Brain pericyte (primary cell): Measurements from ENCODE around the gene PXDC1.

Experiments
- DNase-seq: peaks from one replicate; pipeline ENCODE4 v3.0.0-alpha.2; 2012; ENCODE audit warnings: low read depth, low spot score

PXDC1 gene

DNA sequence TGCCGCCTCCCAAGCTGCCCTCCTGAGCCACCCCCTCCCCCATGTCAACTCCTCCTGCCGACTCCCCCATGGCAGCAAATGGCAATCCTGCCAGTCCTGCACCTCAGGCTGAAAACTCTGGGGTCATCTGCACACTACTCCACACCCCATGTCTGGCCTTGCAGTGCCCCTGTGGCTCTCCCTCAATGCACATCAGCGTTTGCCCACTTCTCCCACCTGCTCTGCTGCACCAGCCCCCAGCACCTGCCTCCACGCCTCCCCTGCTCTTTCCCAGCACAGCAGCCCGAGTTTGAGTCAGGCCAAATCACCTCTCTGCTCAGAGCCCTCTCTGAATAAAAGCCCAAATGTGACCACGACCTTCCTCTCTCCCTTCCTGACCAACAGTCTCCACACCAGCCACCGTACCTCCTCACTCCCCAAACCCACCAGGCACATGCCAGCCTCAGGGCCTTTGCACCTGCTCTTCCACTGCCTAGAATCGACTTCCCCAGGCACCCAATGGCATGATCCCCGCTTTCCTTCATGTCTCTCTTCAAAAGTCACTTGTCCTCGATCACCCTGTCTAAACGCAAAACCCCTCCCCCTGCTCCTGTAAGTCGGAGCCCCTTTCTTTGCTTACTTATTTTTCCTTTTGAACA lies 4.3 kb downstream of the PXDC1 start:
- DNase-seq = no peak

DNA sequence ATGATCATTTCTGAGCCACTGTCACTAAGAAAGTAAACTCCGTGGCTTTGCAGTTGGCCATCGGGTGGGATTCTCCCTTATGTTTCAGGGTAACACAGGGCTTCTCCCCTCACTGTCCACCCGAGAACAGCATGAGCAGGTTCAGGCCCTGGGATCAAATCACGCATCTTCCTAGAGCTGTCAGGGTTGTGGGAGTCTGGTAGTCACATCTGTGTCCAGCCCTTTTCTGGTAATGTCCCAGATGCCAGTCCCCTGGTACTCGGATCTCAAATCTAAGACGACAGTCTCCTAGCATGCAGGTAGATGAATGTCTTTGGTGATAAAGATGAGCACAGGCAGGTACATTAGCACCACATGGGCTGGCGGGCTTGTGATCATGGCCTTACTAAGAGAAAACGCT lies 4.8 kb downstream of the PXDC1 start:
- DNase-seq = no peak

- no peak for DNase-seq
These were observed 5.3 kb downstream of the PXDC1 start for GRCh38 chr6:3746119-3746691.

DNA sequence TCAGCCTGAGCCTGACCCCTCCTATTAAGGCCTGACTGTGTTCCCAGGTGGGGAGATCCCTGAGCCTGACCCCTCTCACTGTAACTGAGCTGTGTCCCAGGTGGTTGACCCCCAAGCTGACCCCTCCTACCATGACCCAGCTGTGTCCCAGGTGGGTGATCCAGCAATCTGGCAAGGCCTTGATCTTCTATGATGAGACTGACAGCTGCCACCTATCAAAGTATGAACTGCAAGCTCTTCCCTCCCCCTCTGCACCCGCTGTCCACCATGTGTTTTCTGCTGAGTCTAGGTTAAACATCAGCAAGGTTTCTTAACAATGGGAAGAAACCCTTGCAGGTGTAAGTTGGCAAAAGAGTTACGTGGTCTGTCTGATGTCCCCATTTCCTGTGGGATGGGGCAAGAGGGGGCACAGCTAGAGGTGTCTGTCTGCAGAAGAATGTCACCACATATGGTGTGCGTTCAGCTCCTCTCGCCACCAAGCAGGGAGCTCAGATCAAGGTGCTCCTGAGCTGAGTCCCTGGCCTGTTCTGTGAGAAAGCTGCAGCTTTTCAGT lies 5.9 kb downstream of the PXDC1 start:
- no peak for DNase-seq

- no peak for DNase-seq
These were observed 6.5 kb downstream of the PXDC1 start for GRCh38 chr6:3744901-3745470.

DNA sequence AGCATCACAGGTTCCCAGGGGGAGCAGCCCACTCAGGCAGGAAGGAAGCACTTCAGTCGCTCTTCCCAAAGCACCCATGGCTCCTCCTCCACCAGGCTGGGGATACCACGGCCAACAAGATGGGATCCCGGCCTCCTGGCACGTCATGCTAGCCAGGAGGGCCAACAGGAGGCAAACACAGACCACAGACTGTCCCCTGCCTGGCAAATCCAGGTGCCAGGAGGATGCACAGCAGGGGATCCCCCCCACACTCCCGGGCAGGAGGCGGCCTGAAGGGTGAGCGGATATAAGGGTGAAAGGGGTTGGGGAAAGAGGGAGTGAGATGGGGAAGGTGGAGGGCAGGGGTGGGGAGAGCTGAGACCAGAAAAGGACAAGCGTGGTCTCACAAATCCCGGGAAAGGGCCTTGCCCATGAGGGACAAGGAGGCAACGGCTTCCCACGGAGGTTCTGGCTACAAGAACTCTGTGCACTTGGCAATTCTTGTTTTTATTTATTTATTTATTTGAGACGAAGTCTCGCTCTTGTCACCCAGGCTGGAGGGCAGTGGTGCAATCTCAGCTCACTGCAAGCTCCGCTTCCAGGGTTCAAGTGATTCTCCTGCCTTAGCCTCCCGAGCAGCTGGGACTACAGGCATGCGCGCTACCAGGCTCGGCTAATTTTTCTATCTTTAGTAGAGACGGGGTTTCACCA lies 7.2 kb downstream of the PXDC1 start:
- DNase-seq = no peak

GRCh38 chr6:3743541-3743940 lies 8.0 kb downstream of the PXDC1 start:
- no peak for DNase-seq

- DNase-seq = no peak
These were observed 8.8 kb downstream of the PXDC1 start for GRCh38 chr6:3742426-3743344.

- no peak for DNase-seq
These were observed 9.5 kb downstream of the PXDC1 start for GRCh38 chr6:3742076-3742425.

GRCh38 chr6:3741477-3741871 lies 10.0 kb downstream of the PXDC1 start:
- DNase-seq = no peak

DNA sequence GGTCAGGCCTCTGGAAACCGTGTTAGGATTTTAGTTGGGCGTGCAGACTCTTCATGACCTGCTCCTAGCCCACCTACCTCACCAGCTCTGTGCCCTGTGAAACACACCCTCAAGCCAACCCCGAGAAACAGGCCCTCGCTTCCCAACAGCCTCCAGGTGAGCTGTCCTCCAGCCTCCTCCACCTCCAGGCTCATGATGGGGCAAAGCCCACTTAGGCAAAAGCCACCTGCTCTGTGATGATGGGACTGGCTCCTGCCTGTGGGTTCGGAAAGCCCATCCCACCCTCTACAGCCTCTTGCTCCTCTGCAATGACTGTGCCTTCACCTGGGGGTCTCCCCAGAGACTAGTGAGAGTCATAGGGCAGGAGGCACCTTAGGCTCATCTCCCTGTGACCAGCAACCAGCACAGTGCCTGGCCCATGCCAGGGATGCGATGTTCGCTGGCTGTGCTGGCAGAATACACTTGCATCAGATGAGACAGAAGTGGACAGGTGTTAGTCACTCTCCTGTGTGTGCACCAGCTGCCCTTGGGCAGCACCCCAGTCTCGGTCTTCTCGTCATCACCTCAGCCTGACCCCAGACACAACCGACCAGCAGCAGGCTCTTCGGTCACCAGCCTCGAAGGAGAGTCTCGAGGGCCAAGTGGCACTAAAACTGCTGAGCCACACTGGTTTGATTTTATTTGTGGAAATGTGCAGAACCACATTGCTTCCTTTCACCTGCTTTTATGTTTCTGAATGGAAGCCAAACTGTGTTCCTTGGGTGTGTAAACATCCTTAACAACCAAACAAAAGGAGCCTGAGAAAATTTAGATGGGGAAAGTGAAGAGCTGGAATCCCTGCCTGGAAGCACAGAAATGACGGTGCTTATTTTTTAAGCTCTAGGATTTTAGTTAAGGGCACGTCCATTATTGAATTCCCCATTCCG lies 10.7 kb downstream of the PXDC1 start:
- no peak for DNase-seq

DNA sequence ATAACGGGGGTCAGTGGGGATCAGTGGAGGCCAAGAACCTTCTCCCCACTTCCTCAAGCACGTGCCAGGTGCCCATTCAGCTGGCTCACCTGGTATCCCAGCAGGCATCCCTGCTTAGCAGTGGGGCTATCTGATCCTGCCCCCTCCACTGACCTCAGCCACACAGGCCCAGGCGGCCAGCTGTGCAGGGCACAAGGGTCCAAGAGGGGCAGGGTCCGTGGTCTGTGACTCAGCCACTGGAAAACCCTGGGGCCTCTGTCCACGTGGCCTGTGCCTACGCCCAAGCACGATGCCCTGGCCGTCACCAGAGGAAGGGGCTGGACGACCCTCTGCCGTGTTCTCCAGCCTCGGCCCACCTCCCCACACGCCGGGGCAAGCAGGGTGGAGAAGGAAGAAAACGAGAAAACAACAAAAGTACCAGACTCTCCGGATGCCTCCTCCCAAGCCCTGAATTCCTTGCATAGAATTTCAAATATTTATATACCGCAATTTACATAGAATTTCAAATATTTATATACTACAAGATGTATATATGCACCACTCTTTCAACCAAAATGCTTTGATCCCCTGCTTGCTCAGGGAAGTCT lies 12.1 kb downstream of the PXDC1 start:
- DNase-seq = no peak

DNA sequence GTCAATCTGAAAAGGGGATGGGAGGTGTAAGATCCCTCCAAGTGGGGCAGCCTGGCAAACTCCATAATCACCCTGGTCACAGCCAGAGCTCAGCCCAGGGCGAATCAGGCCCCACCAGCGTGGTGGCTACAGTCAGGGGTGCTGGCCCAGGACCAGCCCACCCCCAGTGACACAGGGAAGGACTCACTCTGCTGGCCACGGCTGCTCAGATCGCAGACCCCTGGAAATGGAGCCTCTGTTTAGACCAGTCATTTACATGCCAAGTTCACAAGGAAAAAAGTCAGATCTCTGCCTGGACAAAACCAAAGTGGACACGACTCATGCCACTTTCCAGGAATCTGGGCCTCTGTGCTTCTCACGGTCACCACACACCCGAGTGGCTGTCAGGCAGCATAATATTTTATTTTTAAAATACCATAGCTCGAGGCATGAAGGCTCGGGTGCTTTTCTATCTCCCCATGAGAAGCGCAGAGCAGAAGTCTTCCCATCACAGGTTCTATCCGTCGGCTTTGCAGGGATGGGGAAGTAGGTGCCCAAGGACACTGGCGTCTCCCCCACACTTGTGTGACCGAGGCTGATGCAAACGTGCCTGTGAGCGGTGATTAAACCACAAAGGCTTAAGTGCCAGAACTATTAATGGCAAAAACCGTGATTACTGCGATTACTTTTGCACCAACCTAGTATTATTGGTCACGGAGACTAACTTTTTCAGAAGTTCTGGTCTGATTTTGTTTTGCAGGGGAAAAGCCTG lies 13.0 kb downstream of the PXDC1 start:
- DNase-seq = no peak

GRCh38 chr6:3737831-3738210 lies 13.7 kb downstream of the PXDC1 start:
- DNase-seq = no peak

- no peak for DNase-seq
These were observed 14.2 kb downstream of the PXDC1 start for GRCh38 chr6:3737149-3737830.

- DNase-seq = no peak
These were observed 16.4 kb downstream of the PXDC1 start for GRCh38 chr6:3735029-3735605.

DNA sequence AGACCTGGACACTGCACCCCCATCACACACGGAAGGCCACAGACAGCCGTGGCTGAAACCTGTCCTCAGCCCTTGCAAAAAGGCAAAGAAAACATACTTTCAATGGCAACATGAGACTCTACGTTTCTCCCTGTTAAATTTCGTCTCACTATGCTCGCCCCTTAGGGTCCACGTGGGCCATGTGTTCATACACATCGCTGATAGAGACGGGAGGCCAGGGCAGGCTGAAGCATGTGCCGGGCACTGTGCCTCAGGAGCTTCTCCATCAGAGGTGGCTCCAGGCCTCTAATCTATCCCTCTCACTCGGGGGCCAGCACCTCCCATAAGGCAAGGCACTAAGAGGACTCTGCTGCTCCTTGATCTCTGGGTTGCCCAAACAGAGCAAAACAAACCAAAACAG lies 17.5 kb downstream of the PXDC1 start:
- no peak for DNase-seq

DNA sequence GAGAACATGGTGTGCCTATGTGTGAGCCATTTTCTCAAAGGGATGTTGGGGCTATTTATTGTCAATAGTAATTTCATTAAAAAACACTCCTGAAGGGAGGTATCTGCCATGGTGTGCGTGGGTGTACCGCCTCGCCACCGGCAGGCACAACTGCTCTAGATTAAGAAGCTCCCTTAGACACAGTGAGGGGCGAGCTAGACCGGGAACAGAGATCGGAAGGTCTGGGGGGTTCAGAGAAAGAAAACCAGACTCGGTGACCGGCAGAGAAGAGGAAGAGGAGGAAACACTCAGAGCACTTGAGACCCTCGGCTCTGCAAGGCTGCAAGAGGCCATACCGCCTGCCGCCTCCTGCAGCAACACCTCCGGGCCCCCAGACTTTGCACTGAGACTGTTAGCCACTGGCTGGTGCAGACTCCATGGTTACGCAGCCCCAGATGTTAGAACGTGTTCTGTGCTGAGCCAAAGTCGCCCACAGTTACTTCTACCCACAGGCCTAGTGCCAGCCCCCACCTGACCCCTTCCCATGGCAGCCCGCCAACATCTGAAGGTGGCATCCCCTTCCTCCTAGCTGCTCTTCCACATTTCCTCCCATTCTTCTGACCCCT lies 18.1 kb downstream of the PXDC1 start:
- DNase-seq = no peak
